OCI-M2 (cell line): ENCODE measurements around the gene CBLC.

Experiments
- DNase-seq: peaks from one replicate; lab custom pipeline; 2025; ENCODE audit not compliant: unreplicated experiment; lab: John Stamatoyannopoulos, UW

The CBLC gene

GRCh38 chr19:44746946-44747738 lies 30.5 kb upstream of the CBLC start:
- no peak for DNase-seq

- no peak for DNase-seq
Measured at GRCh38 chr19:44747739-44748425, 29.8 kb upstream of the CBLC start.

DNA sequence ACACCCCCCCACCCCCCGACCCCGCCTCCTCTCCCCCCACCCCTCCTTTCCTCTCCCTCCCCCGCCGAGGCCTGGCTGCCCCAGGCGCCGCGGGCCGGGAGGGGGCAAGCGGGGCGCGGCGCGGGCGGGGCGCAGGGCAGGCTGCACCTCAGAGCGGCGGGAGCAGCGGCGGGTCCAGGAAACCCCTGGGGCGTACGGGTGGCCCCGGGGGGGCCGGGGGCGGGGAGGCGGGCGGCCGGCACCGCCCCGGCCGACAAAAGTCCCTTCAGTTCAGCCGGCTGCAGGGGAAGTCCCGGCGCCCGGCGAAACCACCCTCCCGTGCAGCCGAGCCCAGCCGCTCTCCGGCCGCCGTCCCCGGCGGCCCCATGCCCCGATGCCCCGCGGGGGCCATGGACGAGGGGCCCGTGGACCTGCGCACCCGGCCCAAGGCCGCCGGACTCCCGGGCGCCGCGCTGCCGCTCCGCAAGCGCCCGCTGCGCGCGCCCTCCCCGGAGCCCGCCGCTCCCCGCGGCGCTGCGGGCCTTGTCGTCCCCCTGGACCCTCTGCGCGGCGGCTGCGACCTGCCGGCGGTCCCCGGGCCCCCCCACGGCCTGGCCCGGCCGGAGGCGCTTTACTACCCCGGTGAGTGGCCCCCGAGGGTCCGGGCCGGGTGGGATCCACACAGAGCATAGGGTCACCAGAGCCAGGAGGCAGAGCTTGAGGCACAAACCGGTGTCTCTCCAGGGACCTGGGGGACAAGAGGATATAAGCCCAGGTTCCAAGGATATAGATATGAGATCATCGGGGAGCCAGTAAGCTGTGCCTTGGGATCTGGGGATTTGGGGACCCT lies 29.1 kb upstream of the CBLC start, which contains the start of gene BCL3:
Gene BCL3 (plus strand): TSS at position 283 of the 829 bp plus-strand sequence. CDS start 83 bp downstream, at position 366.
- DNase-seq = no peak

DNA sequence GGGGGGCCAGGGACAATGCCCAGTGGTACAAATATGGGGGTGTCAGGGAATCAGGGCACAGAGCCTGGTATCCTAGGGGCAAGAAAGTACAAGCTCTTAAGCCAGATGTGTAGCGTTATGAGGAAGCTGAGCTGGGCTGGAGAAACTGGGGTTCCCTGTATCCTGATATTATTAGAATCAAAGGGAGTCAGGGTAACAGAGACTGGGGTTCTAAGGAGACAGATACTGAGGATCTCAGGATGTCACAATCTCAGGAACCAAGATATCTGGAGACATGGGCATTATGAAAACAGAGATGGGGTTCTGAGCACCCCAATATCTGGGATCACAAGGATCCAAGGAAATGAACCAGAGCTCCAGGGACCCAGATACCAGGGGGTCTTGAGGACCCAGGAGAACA lies 28.4 kb upstream of the CBLC start:
- no peak for DNase-seq

DNA sequence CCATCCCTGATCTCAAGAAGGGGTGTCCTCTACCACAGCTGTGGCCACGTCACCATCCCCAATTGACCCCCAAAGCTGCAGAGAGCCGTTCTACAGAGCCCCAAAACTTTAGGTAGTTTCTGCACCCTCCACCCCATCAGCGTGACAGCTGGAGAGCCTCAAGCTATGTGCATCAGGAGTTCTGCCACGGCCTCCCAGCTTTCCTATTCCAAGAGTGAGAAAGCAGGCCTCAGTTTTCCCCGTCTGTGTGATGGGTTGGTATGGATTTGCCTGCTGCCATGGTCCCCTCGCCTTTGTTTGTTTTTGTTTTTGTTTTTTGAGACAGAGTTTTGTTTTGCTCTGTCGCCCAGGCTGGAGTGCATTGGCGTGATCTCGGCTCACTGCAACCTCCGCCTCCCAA lies 27.7 kb upstream of the CBLC start:
- no peak for DNase-seq

- no peak for DNase-seq
Measured at GRCh38 chr19:44752123-44752815, 25.4 kb upstream of the CBLC start.

GRCh38 chr19:44752816-44753625 lies 24.7 kb upstream of the CBLC start:
- peak; percentile 48 for DNase-seq

DNA sequence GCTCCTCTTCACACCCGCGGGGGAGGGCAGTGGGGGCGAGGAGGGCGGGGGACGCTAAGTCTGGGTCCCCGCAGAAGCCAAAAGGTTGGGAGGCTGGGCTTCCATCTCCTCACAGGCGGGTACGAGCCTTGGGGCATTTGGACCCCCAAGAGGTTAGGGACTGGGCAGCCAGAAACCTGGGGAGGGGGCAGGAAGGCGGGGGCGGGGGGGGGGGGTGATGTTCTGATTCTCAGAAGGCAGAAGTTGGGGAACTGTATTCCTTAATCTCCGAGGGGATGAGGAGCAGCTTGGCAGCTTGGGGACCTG lies 24.1 kb upstream of the CBLC start:
- no peak for DNase-seq

- DNase-seq = peak; percentile 31
Measured at GRCh38 chr19:44753932-44754749, 23.5 kb upstream of the CBLC start.

DNA sequence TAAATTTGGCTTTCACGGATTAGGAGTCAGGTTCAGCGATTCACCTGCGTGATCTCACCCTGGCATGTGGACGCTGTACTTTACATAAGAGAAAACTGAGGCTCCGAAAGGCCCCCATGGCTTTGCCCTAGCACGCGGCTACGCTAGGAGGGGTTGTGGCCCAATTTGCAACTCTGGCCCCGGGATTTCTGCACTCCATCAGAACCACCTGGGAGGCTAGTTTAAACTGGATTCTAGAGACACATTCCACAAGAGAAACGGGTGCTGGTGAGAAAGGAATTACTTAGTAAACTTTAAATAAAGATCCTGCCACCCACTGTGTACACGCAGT lies 23.0 kb upstream of the CBLC start:
- DNase-seq = no peak

DNA sequence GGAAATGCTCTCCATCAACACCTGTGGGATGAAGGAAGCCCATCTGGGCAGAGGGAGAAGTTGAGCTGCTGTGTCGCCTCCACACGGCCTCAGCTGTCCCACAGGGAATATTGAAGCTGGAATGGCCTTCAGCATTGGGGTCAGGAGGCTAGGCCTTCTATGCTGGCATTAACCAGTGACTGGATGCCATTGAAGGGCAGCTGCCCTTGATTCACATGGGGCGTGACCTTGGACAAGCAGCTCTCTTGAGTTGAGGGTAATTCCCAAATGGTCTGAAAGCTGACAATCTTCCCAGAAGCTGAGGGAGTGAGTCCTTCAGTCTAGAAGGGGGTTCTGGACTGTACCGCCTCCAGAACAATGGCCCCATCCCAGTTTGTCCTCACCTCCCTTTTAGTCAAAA lies 22.5 kb upstream of the CBLC start:
- no peak for DNase-seq

- DNase-seq = no peak
Measured at GRCh38 chr19:44756089-44756562, 21.6 kb upstream of the CBLC start.

DNA sequence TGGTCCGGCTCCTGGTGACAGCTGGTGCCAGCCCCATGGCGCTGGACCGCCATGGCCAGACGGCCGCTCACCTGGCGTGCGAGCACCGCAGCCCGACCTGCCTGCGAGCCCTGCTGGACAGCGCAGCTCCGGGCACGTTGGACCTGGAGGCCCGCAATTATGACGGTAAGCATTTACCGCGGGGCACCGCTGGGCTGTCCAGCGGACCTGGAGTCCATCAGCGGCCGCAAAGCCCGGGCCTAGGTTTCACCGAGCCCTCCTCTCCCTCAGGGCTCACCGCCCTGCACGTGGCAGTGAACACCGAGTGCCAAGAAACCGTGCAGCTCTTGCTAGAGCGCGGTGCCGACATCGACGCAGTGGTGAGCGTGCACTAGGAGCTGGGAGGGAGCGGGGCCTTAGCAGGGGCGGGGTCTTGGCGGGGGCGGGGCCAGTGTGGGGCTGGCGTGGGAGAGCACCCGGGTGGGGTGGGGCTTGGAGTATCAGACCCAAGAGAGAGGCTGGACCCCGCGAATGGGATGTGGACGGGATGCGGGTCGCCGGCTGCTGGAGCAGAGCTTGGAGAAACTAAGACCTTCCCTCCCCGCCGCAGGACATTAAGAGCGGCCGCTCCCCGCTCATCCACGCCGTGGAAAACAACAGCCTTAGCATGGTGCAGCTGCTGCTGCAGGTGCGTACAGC lies 20.5 kb upstream of the CBLC start:
- DNase-seq = no peak

GRCh38 chr19:44757735-44758505 lies 19.8 kb upstream of the CBLC start:
- no peak for DNase-seq

DNA sequence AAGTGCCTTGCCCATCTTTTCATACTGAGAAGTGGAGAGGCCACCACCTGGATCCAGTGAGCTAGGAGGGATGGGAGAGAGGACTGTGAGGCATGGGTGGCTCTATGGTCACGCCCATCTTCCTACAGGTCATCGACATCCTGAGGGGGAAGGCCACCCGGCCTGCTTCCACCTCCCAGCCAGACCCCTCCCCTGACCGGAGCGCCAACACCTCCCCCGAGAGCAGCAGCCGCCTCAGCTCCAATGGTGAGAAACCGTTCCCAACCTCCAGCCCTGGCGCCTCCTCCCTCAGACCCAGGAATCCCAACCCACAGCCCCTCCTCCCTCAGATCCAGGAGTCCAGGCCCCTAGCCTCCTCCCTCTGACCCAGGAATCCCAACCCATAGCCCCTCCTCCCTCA lies 19.1 kb upstream of the CBLC start:
- no peak for DNase-seq

GRCh38 chr19:44759083-44759804 lies 18.4 kb upstream of the CBLC start:
- no peak for DNase-seq

GRCh38 chr19:44762038-44762437 lies 15.7 kb upstream of the CBLC start:
- DNase-seq = no peak
